Stimulated activated naive CD8-positive, alpha-beta T cell treated with anti-CD3 and anti-CD28 coated beads, Interleukin-15, Interleukin-2, amounts not matched to agents 100 U/mL and 50 U/mL, for 24 hours (primary cell): ENCODE measurements around the gene KRT33A.
"Not testable (repeated sequence)": the region's sequence is repeated elsewhere in the genome, so short reads cannot be mapped to it uniquely, and the experiment has no call there.

Experiments
- ATAC-seq: fragments of 150-1000 bp; cut with Tn5 transposase; one replicate; pipeline ENCODE4 v1.10.0; 2021
- DNase-seq: peaks from one replicate; pipeline ENCODE4 v3.0.0; 2021

KRT33A gene

DNA sequence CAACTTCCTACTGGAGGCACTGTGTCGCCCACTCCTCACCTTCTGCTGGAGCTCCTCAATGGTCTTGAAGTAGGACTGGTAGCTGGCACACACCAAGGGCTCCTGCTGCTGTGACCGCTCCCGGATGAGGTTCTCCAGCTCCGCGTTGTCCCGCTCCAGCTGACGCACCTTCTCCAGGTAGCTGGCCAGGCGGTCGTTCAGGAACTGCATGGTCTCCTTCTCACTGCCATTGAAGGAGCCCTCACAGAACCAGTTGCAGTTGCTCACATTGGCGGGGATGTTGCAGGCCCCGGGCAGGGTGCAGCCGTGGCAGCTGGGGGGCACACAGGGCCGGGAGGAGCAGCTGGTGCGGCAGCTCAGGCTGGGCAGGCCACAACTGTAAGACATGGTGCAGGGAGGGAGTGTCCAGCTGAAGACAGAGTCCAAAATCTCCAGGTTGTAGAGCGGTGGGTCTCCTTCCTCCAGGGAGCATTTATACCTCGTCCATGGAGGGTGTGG lies at the start of gene KRT33A:
Gene KRT33A, minus strand, starts transcription at position 448 of the 498 bp plus-strand sequence. Its CDS starts 61 bp downstream, at position 387.
- ATAC-seq, DNase-seq: not testable (repeated sequence)

DNA sequence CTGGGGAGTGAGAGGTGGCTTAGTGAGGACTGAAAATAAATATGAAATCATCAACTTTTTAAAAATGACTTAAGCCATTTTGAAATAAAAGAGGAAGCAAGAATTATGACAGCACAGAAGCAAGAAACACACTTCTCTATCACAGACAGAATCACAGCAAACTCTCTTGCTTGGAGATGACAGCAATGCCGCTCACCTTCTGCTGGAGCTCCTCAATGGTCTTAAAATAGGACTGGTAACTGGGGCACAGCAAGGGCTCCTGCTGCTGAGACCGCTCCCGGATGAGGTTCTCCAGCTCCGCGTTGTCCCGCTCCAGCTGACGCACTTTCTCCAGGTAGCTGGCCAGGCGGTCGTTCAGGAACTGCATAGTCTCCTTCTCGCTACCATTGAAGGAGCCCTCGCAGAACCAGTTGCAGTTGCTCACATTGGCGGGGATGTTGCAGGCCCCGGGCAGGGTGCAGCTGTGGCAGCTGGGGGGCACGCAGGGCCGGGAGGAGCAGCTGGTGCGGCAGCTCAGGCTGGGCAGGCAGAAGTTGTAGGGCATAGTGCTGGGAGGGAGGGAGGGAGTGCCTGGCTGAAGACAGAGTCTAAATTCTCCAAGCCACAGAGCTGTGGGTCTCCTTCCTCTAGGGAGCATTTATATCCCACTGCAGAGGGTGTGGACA lies 46.5 kb upstream of the KRT33A start, which contains the start of gene KRT31:
Gene KRT31, minus strand, starts transcription at position 613 of the 665 bp plus-strand sequence. Its CDS starts 69 bp downstream, at position 544.
- DNase-seq = no peak
- ATAC-seq = no peak

- ATAC-seq (no peak), DNase-seq (no peak)
These were observed 45.7 kb upstream of the KRT33A start for GRCh38 chr17:41396340-41396739.

GRCh38 chr17:41395611-41396010 lies 45.0 kb upstream of the KRT33A start:
- DNase-seq = no peak
- ATAC-seq = no peak

DNA sequence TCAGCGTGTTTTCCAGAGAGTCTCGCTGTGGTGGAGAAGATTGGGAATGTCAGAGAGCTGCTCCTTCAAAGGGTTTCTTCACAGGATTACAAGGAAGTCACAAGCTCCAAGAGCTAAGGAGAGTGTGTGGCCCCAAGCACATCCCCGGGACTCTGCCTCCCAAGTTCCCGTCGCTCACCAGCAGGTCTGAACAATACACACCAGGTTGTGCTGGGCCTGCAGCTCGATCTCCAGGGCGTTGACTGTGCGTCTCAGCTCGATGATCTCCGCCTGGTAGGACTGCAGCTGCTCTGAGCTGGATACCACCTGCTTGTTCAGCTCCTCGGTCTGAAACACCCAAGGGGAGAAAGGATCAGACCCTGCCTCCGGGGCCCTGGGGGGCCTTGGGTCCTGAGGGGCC lies 44.4 kb upstream of the KRT33A start:
- not testable (repeated sequence) for ATAC-seq, DNase-seq

- DNase-seq = no peak
- ATAC-seq = no peak
These were observed 43.8 kb upstream of the KRT33A start for GRCh38 chr17:41394254-41394996.

GRCh38 chr17:41393826-41394225 lies 43.2 kb upstream of the KRT33A start:
- DNase-seq = no peak
- ATAC-seq = no peak

DNA sequence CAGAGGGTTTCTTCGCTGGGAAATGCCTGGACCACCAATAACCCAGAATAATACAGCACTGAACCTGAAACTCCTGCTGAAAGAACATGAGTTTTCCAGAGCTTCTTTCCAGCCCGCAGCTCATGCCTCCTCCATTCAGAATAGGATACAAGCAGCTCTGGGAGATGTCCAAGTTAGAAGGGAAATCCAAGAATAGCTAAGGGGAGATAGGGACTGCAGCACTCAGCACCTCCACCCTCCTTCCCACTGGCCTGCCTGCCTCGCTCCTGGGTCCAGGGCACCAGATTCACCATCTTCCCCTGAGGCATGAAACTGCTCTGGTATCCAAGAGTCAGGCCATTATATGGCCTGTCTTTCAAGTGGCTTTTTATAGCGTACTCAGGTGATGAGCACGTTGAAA lies 42.7 kb upstream of the KRT33A start:
- DNase-seq (no peak), ATAC-seq (no peak)

DNA sequence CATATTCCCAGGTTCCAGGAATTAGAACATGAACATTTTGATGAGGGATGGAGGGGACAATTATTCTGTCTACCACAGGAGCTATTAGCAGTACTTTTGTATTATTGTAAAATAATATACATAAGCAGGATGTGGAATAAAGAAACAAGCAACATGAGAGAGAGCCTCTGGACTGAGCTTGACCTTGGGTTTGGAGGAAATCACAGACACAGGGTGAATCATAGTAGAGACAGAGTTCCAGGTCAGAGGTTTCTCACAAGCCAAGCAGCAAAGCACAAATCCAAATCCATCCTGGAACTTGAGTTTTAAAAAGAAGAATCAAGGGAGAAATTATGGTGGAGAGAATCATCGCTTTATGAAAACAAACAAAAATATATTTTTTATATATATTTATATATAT lies 41.6 kb upstream of the KRT33A start:
- no peak for ATAC-seq
- DNase-seq = no peak

DNA sequence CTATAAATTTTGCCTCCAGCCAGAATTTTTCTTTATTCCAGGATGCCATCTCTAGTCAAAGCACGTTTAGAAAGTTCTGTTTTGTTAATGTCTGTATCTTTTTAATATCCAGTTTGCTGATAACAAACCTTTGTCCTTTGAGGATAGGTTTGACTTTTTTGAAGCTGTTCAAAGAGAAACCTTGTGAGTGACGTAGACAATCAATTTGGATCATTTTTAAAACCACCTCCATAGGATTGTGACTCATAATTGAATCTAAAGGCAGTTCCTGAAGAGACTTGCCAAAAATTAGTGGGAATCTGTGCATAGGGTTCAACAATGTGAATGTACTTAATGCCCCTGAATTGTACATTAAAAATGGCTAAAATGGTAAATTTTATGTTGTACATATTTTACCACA lies 40.9 kb upstream of the KRT33A start:
- DNase-seq (no peak), ATAC-seq (no peak)

DNA sequence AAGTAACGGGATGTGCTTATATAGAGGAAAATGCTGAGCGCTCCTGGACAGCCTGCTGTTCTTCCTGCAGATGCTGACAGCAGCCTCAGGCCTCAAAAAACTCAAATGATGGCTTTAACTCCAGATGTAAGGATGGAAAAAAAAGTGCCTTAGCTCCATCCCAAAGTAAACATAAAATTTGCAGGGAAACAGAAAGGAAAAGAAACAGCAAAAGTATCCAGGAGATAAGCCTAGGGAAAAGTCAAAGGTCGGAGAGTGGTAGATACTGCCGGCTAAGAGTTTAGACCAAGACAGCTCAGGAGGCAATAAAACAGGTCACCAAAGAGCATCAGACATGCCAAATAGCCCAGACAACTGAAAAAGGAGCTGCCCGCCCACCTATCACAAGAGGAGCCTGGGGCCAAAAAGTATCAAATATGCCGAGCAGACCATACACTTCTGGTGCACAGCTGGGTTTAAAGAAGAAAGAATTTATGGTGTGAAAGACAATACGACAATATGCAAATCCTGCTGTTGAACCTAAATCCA lies 39.8 kb upstream of the KRT33A start:
- DNase-seq (no peak), ATAC-seq (no peak)

DNA sequence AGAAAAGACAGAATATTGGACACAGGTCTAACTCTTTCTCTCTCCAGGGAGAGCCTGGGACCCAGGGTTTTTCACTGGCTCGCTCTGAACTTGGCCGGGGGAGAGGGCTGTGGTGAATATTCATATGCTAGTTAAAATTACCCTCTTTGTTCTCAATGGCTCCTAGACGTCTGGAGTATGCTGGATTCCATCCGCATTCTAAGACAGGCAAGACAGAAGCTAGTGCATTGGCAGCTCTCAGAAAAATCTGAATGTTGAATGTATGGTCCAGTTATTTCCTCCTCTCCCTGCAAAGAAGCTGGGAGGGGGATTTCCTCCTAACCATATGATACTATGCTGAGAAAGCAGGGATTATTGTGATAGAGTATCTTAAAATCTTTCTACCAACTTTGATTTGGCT lies 37.0 kb upstream of the KRT33A start:
- no peak for ATAC-seq
- no peak for DNase-seq

DNA sequence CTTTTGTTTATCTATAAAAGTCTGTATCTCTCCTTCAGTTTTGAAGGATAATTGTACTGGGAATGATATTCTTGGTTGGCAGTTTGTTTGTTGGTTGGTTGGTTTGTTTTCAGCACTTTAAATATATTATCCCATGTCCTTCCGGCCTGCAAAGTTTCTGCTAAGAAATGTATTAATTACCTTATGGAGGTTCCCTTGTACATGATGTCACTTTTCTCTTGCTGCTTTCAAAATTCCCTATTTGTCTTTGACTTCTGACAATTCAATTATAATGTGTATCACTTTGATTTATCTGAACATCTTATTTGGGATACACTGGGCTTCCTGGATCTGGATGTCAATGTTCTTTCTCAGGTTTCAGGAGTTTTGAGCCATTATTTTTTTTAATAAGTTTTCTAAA lies 35.6 kb upstream of the KRT33A start:
- no peak for DNase-seq

DNA sequence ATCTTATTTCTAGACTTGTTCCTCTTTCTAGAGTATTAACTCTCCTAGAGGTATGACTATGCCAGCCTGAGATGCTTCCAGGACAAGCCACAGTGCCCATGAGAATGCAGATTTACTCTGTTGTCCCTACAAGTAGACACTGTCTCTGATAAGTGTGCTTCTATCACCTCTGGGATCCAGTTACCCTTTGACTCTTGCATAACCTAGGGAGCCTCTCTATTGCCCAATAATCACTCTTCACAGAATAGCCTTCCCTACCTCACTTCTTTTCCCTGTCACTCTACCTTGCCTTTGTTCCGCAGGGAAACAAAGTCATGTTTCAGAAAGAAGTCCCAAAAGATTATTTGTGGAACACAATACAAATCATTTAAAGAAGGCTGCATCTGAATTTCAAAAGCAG lies 33.1 kb upstream of the KRT33A start:
- ATAC-seq = no peak

More for the DNA sequence above, 35.6 kb upstream of the KRT33A start:
- no peak for ATAC-seq

DNA sequence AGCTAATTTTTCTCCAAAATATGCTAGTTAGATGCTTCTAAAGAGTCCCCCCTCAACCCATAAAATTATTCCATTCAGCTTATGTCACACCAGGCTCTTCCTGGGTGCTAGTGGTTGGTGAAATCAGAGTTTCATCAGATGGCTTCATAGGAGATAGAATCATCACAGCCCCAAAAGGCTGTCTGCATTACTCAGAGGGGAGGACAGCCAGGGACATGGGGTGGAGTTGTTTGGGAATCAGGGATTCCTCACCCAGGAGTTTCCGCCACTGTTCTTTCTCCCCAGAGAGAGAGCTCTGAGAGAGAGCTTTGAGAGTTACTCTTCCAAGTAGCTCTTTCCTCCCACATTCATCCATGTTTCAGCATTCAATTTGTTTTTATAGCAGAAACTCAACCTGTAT lies 31.8 kb upstream of the KRT33A start:
- ATAC-seq = no peak
- DNase-seq = no peak

More for the DNA sequence above, 33.1 kb upstream of the KRT33A start:
- DNase-seq = no peak

- not testable (repeated sequence) for DNase-seq, ATAC-seq
These were observed 31.3 kb upstream of the KRT33A start, which contains the start of gene KRT34 for GRCh38 chr17:41381943-41382342. KRT34 (minus strand) TSS chr17:41382306; CDS start chr17:41382246, 60 bp downstream.

- not testable (repeated sequence) for ATAC-seq, DNase-seq
These were observed 29.5 kb upstream of the KRT33A start for GRCh38 chr17:41380091-41380490.

DNA sequence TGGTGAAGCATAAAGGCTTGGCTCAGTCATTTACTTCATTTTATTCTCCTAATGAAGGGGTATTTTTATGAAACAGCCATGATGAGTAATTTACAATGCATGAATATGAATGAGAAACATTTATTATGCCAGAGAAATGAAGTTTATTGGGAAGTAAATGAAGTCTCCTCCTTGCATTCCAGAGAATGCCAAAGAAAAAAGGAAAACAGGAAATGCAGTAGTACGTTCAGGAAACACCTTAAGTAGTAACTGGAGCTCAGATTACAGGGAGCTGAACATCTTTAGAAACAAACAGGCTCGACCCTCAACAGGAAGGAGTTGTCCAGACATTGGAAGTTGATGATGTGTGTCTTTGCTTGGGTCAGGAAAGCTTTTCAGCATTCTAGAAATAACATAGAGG lies 26.9 kb upstream of the KRT33A start:
- no peak for DNase-seq
- no peak for ATAC-seq

DNA sequence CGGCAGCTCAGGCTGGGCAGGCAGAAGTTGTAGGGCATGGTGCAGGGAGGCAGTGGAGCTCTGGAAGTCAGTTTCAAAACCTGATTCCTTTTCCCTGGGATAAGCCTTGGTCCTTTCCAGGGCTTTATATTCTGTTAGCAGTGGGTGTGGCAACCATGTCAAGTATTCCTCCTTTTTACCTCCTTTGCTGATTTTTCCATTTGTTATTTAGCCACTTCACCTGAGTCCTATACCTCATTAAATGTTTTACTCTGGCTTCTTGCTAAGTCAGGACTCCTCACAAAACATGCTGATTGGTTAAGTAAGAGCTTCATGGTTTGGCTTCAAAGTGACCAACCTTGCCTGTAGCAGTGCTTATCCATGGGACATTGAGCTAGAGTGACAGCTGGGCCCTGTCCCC lies 19.1 kb upstream of the KRT33A start, which contains the start of gene KRT33B:
Gene KRT33B, minus strand, starts transcription at position 101 of the 400 bp plus-strand sequence. Its CDS starts 63 bp downstream, at position 38.
- no peak for ATAC-seq
- DNase-seq = no peak

GRCh38 chr17:41369023-41369422 lies 18.4 kb upstream of the KRT33A start:
- no peak for ATAC-seq
- DNase-seq = no peak

GRCh38 chr17:41367426-41368075 lies 16.9 kb upstream of the KRT33A start:
- ATAC-seq (no peak), DNase-seq (no peak)

- ATAC-seq = no peak
- no peak for DNase-seq
These were observed 15.4 kb upstream of the KRT33A start for GRCh38 chr17:41366070-41366469.
